ENCODE measurements around the gene ATP8A1. TPM values are rescaled to one million over a fixed set of nuclear protein-coding genes. Genes with fewer than 3 reads are reported as not detected.

ATP8A1 gene
- total RNA-seq, 1 experiment from 2014 or later = 0.80 TPM

DNA sequence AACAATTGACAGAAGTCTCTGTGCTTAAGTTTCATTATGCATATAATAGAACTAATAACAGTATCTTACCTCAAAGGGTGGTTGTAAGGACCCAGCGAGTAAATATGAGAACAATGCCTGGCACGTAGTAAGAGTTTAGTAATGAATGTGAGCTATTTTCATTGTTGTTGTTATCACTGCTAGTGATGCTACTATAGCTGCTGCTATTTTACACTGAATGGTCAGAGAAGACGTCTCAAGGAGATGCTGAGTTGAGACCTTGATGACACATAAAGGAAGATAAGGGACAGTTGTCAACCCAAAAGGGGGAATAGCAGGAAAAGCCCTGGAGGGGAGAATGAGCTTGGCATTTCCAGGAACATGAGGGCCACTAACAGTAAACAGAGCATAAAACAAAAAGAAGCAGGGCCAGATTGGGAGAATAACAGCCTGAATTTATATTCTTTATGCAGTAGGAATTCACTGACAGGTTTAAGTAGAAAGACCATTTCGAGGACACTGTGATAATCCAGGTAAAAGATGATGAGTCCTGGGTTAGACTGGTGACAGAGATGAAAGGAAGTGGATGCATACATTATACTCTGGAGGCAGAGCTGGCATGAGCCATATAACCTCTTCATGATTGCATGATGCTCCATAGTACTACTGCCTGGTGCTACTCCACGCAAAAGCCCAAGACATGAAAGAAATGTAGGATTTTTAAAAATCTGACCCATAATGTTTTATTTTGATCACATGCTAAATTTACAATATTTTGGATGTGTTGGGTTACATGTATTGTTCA, 23.1 kb downstream of the ATP8A1 start:
- no peak overlapping the region for H3K4me3 ChIP-seq (ENCODE audit: low read depth in 2 of 2, low read length in 2 of 2)
- no peaks in the 10 kb centered on the region for H3K9me3 ChIP-seq (ENCODE audit: control insufficient read depth, insufficient read depth, low read depth, low read length)
- in situ Hi-C loops (cut with HindIII; ENCODE audit: low pct_unique_long_range_greater_than_20kb, low sequenced_read_pairs) (no loop called here), intact Hi-C loops (cut with micrococcal nuclease; ENCODE audit: unreplicated experiment) (no loop called here)
- no peaks in the 10 kb centered on the region for H3K4me1 ChIP-seq (ENCODE audit: control insufficient read depth, insufficient read depth, low read length)
- DNase-seq (ENCODE audit: low read depth, low spot score) = no peak
- no peak for TF ChIP-seq REST (IDR thresholded peaks at IDR 0.05; ENCODE audit: insufficient read depth in 1 of 2, low read depth in 2 of 2, low read length in 1 of 2)
- no peak for TF ChIP-seq POLR2AphosphoS5 (IDR thresholded peaks at IDR 0.05; ENCODE audit: low read depth, low read length)
- no peak for TF ChIP-seq CTCF (IDR thresholded peaks at IDR 0.05)
- no peak for TF ChIP-seq TCF7L2 (IDR thresholded peaks at IDR 0.05; ENCODE audit: low read depth, low read length)
- no peak for TF ChIP-seq SIN3A (IDR thresholded peaks at IDR 0.05; ENCODE audit: borderline replicate concordance, insufficient read depth, low read depth, low read length)
- no peaks in the 10 kb centered on the region for H3K36me3 ChIP-seq (ENCODE audit: control insufficient read depth, insufficient read depth, low read length)
- no TSS peak for BruUV-seq (replicated peaks)
- ChIA-PET CTCF (no interaction called here), POLR2A (no interaction called here)
- ATAC-seq = no peak
- H3K27me3 ChIP-seq (ENCODE audit: control insufficient read depth, insufficient read depth, low read length) = no peaks in the 10 kb centered on the region
- H3K27ac ChIP-seq (ENCODE audit: low read length) = no peak overlapping the region

DNA sequence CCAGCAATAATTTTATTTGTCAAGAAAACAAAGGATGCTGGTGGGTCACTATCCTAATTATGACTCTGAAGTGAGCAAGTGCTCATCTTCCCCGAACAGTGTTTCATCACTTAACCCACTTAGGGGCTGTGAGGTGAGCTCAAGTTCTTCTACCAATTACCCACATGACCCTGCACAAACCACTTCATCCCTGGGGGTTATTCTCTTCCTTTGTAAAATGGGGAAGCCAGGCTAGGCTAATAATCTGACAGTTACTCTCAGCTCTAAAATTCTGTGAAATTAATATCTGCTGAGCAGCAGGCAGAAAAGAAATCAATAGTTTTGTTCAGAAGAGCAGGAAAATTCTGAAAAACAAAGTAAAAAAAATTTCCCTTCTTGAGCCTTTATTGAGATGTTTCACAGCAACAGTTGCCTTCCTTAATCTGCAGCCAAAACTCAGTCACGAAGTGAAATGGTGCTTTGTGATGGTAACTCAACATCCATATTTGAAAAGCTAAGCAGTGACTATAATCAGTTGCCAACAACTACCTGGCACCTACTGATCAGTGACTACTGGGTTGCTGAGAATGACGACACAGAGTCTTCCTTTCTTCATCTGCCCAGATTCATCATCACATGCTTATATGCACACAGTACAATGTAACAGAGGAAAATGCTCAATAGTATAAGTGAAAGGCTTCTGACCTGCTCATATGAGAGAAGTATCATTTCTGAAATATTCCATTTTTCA, 24.1 kb downstream of the ATP8A1 start:
- no peaks in the 10 kb centered on the region for H3K9me3 ChIP-seq (ENCODE audit: control insufficient read depth, insufficient read depth, low read depth, low read length)
- POLR2A ChIA-PET = no interaction called here
- no TSS peak for BruUV-seq (replicated peaks)

More for the DNA sequence above, 24.1 kb downstream of the ATP8A1 start:
- H3K36me3 ChIP-seq (ENCODE audit: control insufficient read depth, insufficient read depth, low read length) = no peaks in the 10 kb centered on the region
- TF ChIP-seq POLR2AphosphoS5 (IDR thresholded peaks at IDR 0.05; ENCODE audit: low read depth, low read length) (no peak), CTCF (IDR thresholded peaks at IDR 0.05) (no peak), TCF7L2 (IDR thresholded peaks at IDR 0.05; ENCODE audit: low read depth, low read length) (no peak), SIN3A (IDR thresholded peaks at IDR 0.05; ENCODE audit: borderline replicate concordance, insufficient read depth, low read depth, low read length) (no peak), REST (IDR thresholded peaks at IDR 0.05; ENCODE audit: insufficient read depth in 1 of 2, low read depth in 2 of 2, low read length in 1 of 2) (no peak)
- no peak for ATAC-seq
- no peak for DNase-seq (ENCODE audit: low read depth, low spot score)
- CTCF ChIA-PET = no interaction called here
- in situ Hi-C loops (cut with HindIII; ENCODE audit: low pct_unique_long_range_greater_than_20kb, low sequenced_read_pairs) = no loop called here
- H3K4me1 ChIP-seq (ENCODE audit: control insufficient read depth, insufficient read depth, low read length) = no peaks in the 10 kb centered on the region
- no peak overlapping the region for H3K4me3 ChIP-seq (ENCODE audit: low read depth in 2 of 2, low read length in 2 of 2)
- no peak overlapping the region for H3K27ac ChIP-seq (ENCODE audit: low read length)
- no peaks in the 10 kb centered on the region for H3K27me3 ChIP-seq (ENCODE audit: control insufficient read depth, insufficient read depth, low read length)
- intact Hi-C loops (cut with micrococcal nuclease; ENCODE audit: unreplicated experiment) = no loop called here
